Fibroblast of lung (primary cell): ENCODE results near the gene TLE1.

ENCODE experiments used
- CTCF ChIP-seq, 2 donors: IDR thresholded peaks in 1 of 2; conservative IDR thresholded peaks in 1 of 2; 1 replicate in 1 of 2; 2 replicates in 1 of 2; pipeline ENCODE4 v1.5.1; 2011 to 2012; ENCODE audit warnings: low read length in 2 of 2, control low read depth in 1 of 2, inconsistent platforms in 1 of 2, low read depth in 1 of 2, mild to moderate bottlenecking in 1 of 2
- EZH2 ChIP-seq: IDR thresholded peaks from 2 replicates; pipeline ENCODE4 v1.5.1; 2012; ENCODE audit warnings: low read length, control low read depth, mild to moderate bottlenecking; ENCODE audit errors: missing control alignments

DNA sequence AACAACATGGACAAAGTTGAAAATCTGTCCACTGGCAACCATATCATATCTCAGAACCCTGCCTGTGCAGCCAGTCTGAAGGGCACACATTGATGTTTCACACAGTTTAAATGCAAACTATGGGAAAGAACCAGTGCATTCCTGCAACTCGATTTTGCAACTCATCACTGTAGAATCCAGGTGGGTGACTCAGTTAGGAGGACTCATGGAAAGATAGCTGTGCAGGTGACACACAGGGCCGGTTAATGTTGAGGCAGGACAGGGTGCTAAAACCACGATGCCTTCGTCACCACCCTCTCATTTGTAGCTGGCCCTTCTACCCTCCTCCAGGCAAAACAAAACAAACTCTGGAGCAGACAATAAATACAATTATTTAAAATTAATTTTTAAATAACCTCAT lies 62.8 kb downstream of the TLE1 start:
- no peak for TF ChIP-seq CTCF (conservative IDR thresholded peaks at IDR 0.05 in 1 of 2, IDR thresholded peaks at IDR 0.05 in 1 of 2; ENCODE audit: low read depth in 1 of 2, low read length in 2 of 2)
- TF ChIP-seq EZH2, result no peak
